ENCODE results near the gene TLCD5. TPM values are rescaled to one million over a fixed set of nuclear protein-coding genes. Genes with fewer than 3 reads are reported as not detected.

TLCD5 gene
- total RNA-seq, 1 experiment from 2014 or later, result 7.1 TPM

DNA sequence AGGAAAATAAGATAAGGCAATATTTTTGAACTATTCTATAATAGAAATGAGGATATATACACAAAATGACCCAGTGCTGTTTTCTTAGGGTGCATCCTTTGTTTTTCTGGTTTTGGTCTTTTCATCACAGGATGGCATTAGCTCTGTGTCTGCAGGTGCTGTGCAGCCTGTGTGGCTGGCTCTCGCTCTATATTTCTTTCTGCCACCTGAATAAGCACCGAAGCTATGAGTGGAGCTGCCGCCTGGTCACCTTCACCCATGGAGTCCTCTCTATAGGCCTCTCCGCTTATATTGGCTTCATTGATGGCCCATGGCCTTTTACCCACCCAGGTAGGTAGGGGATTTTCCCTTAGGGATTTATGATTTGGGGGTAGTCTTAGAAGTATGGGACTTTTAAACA is 2.2 kb downstream of the TLCD5 start:
- no peak overlapping the region for H4K5ac ChIP-seq (ENCODE audit: insufficient read length, low read depth, low read length)
- H4K8ac ChIP-seq (replicated peaks; ENCODE audit: insufficient read length, low read depth, low read length), result no peak overlapping the region
- peaks cover 14 to 15% of the 10 kb centered on the region in 2 experiments for H3K4me1 Mint-ChIP-seq
- H3K27ac Mint-ChIP-seq, result no peak overlapping the region
- peaks cover 4% of the 10 kb centered on the region for H3K23me2 ChIP-seq (ENCODE audit: insufficient read length, low read depth, low read length, poor library complexity, severe bottlenecking)
- H3K9me3 ChIP-seq (ENCODE audit: control insufficient read depth, low read depth, low read length), result no peaks in the 10 kb centered on the region
- H2AFZ ChIP-seq (ENCODE audit: low read length), result no peak overlapping the region
- H3K27ac ChIP-seq (ENCODE audit: insufficient read length, low read depth, low read length), result no peak overlapping the region
- H3K23ac ChIP-seq (ENCODE audit: insufficient read length, low read depth, low read length), result no peak overlapping the region
- H4K91ac ChIP-seq (ENCODE audit: insufficient read length, low read depth, low read length), result no peak overlapping the region
- H3K14ac ChIP-seq (ENCODE audit: insufficient read depth, low read length), result no peak overlapping the region
- no peak overlapping the region for H2BK12ac ChIP-seq (ENCODE audit: insufficient read length, low read depth, low read length)
- peaks cover 9 to 22% (median 17%) of the 10 kb centered on the region in 3 experiments; a peak in 6 of 7 replicates for H3K36me3 Mint-ChIP-seq (ENCODE audit: insufficient read depth in 1 of 3, low read depth in 3 of 3)
- no peaks in the 10 kb centered on the region for H3K9me3 Mint-ChIP-seq
- H2BK20ac ChIP-seq (ENCODE audit: low read depth, low read length, poor library complexity, severe bottlenecking), result no peak overlapping the region
- no peak overlapping the region for H3K18ac ChIP-seq (ENCODE audit: insufficient read length, low read depth, low read length)
- DNase-seq, result no peak
- no CpG with 5 or more reads among the region's 4 CpGs for WGBS (ENCODE audit: extremely low coverage, insufficient read length, low lambda C conversion rate)
- no peak overlapping the region for H3K56ac ChIP-seq (ENCODE audit: insufficient read length, low read depth, low read length)
- no peaks in the 10 kb centered on the region for H3K79me2 ChIP-seq (ENCODE audit: insufficient read depth, low read length)
- no peaks in the 10 kb centered on the region for H3K79me1 ChIP-seq (ENCODE audit: insufficient read depth, low read depth, low read length, poor library complexity, severe bottlenecking)
- no peak overlapping the region for H2BK120ac ChIP-seq (ENCODE audit: low read depth, low read length, poor library complexity, severe bottlenecking)
- H3K4ac ChIP-seq (ENCODE audit: low read depth, low read length), result no peak overlapping the region
- H3K27me3 Mint-ChIP-seq (ENCODE audit: low read depth), result peaks cover 5% of the 10 kb centered on the region
- no peaks in the 10 kb centered on the region for H4K20me1 ChIP-seq (ENCODE audit: control insufficient read depth, insufficient read depth, insufficient read length)
- no peak overlapping the region for H3K4me3 Mint-ChIP-seq
- no peak overlapping the region for H3K4me2 ChIP-seq (ENCODE audit: insufficient read depth, insufficient read length, low read length)
- H2BK15ac ChIP-seq (ENCODE audit: low read depth, low read length), result no peak overlapping the region
- no peak overlapping the region for H2BK5ac ChIP-seq (ENCODE audit: insufficient read length, low read length)
- TF ChIP-seq, protein P1, sequence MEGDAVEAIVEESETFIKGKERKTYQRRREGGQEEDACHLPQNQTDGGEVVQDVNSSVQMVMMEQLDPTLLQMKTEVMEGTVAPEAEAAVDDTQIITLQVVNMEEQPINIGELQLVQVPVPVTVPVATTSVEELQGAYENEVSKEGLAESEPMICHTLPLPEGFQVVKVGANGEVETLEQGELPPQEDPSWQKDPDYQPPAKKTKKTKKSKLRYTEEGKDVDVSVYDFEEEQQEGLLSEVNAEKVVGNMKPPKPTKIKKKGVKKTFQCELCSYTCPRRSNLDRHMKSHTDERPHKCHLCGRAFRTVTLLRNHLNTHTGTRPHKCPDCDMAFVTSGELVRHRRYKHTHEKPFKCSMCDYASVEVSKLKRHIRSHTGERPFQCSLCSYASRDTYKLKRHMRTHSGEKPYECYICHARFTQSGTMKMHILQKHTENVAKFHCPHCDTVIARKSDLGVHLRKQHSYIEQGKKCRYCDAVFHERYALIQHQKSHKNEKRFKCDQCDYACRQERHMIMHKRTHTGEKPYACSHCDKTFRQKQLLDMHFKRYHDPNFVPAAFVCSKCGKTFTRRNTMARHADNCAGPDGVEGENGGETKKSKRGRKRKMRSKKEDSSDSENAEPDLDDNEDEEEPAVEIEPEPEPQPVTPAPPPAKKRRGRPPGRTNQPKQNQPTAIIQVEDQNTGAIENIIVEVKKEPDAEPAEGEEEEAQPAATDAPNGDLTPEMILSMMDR (conservative IDR thresholded peaks at IDR 0.05), result no peak
- H3K9ac ChIP-seq (ENCODE audit: extremely low read depth, insufficient read length, low read length), result no peak overlapping the region
- H3K4me1 ChIP-seq (ENCODE audit: insufficient read depth, low read length), result 0 out of 2 replicates have a peak, but pooled peaks cover 2% of the 10 kb centered on the region
- H3K27me3 ChIP-seq (ENCODE audit: insufficient read depth, low read length), result no peaks in the 10 kb centered on the region
- no peak overlapping the region for H3T11ph ChIP-seq (ENCODE audit: low read length)
- no peak overlapping the region for H2AK5ac ChIP-seq (ENCODE audit: insufficient read length, low read length)
